Heart left ventricle (tissue), 13 donors: ENCODE data around the gene RARRES2.
"Not testable (repeated sequence)": the region's sequence is repeated elsewhere in the genome, so short reads cannot be mapped to it uniquely, and the experiment has no call there.

Experiments
- POLR2A ChIP-seq, 2 donors: fragments of 450-650 bp; IDR thresholded peaks; one replicate each; pipeline ENCODE4 v1.6.1; 2017; ENCODE audit warnings: antibody characterized with exemption in 2 of 2, mild to moderate bottlenecking in 2 of 2, moderate library complexity in 2 of 2
- TF ChIP-seq, protein P1 (sequence below), 12 donors: fragments of 200-600 bp; sonication (generic) in 4 of 12; IDR thresholded peaks; one replicate each; pipeline versions ENCODE4 v1.5.0 to v1.8.0; 2018 to 2022; ENCODE audit warnings: antibody characterized with exemption in 12 of 12, mild to moderate bottlenecking in 5 of 12
- donor health status: ischemic (EF 13 %, LVEDD 7.1; RV severe dilation, severe dysfunction).
- donor health status: DM: no; HTN: yes; CAD: no.
- donor health status: DM: no; HTN: no; CAD: no.
- donor health status: ischemic (EF 25% LVEDD 6.9; RV normal size, moderate dysfunction).
- donor health status: ischemic (EF 25% LVEDD 5.7; RV mildly dilated, moderate dysfunction).
- donor health status: ischemic (EF 35%, LVEDD 5.7; RV mildly dilated, moderate dysfunction).
- donor health status: nonischemic (EF 11% LVEDD 7.7; RV severe dilation, severe dysfunction).
- donor health status: DM: yes; HTN: yes; CAD: no.
- donor health status: PGD.
- donor health status: ischemic (EF 29% LVEDD 5.4; RV normal size, mild dysfunction).
- donor health status: nonischemic (EF 23%, LVEDD 6.1; RV moderate dilation, normal function).

GRCh38 chr7:150302908-150303310, 38.5 kb downstream of the RARRES2 start:
- TF ChIP-seq, protein P1, sequence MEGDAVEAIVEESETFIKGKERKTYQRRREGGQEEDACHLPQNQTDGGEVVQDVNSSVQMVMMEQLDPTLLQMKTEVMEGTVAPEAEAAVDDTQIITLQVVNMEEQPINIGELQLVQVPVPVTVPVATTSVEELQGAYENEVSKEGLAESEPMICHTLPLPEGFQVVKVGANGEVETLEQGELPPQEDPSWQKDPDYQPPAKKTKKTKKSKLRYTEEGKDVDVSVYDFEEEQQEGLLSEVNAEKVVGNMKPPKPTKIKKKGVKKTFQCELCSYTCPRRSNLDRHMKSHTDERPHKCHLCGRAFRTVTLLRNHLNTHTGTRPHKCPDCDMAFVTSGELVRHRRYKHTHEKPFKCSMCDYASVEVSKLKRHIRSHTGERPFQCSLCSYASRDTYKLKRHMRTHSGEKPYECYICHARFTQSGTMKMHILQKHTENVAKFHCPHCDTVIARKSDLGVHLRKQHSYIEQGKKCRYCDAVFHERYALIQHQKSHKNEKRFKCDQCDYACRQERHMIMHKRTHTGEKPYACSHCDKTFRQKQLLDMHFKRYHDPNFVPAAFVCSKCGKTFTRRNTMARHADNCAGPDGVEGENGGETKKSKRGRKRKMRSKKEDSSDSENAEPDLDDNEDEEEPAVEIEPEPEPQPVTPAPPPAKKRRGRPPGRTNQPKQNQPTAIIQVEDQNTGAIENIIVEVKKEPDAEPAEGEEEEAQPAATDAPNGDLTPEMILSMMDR (IDR thresholded peaks at IDR 0.05) = not testable (repeated sequence)
- not testable (repeated sequence) for TF ChIP-seq POLR2A (IDR thresholded peaks at IDR 0.05)
